HUES64 (cell line): ENCODE measurements around the gene NCR3LG1.

Experiments
- H3K27ac ChIP-seq: 2 replicates; pipeline ENCODE4 v1.7.0; 2013; ENCODE audit warnings: low read depth, low read length, inconsistent platforms
- H3K27me3 ChIP-seq: 2 replicates; pipeline ENCODE4 v1.6.1; 2013; ENCODE audit warnings: mild to moderate bottlenecking, low read length; ENCODE audit not compliant: insufficient read depth
- H3K36me3 ChIP-seq: 2 replicates; pipeline ENCODE4 v1.6.1; 2013; ENCODE audit warnings: mild to moderate bottlenecking, low read length; ENCODE audit not compliant: insufficient read depth
- H3K4me1 ChIP-seq: 2 replicates; pipeline ENCODE4 v1.6.1; 2013; ENCODE audit warnings: mild to moderate bottlenecking, low read length, moderate library complexity; ENCODE audit not compliant: insufficient read depth
- H3K4me3 ChIP-seq: 2 replicates; pipeline ENCODE4 v1.5.1; 2013; ENCODE audit warnings: mild to moderate bottlenecking, low read length, moderate library complexity
- H3K9ac ChIP-seq: 2 replicates; pipeline ENCODE4 v1.6.1; 2013; ENCODE audit warnings: mild to moderate bottlenecking, low read depth, low read length
- H3K9me3 ChIP-seq: 2 replicates; pipeline ENCODE4 v1.6.1; 2013; ENCODE audit warnings: low read depth, low read length; ENCODE audit not compliant: insufficient read depth
- WGBS: fragments of 150-250, 120-280 bp; methylation state at CpG from one replicate; pipeline ENCODE4 v1.1.7; 2013; ENCODE audit warnings: missing lambda C conversion rate; 5-methylcytosine and 5-hydroxymethylcytosine counted together

Gene NCR3LG1

DNA sequence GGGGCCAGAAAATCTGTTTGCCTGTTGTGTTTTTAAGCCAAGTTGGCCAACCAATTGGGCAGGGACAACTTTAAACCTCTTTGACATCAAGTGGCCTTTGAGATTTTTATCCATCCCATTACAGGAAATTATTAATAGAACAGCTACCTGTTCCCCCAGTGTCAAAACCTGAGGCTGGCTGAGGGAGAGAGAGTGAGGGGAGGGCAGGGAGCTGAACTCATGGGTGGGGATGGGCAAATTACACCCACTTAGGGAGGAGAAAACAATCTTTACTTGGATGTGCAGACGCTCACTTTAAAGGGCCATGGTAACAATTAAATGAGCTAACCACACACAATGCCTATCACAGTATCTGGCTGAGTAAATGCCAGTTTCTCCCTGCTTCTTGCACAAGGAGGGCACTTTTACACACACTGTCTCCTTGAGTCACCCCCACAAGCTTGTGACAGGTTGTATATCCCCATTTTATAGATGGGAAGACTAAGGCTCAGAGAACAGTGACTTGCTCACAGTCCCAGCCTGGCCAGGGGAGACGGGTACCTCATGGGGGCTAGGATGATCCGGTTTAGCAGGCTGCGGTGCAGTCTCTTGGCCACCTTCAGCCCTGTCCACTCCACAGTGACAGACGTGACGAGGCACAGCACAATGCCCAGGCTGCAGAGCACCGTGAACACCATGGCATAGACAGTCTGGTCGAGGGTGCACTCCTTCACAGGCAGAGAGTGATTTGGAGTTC is 54.6 kb downstream of the NCR3LG1 start:
- H3K27me3 ChIP-seq, result no peaks in the 10 kb centered on the region
- no peaks in the 10 kb centered on the region for H3K36me3 ChIP-seq
- 0 out of 2 replicates have a peak, but pooled peaks cover 6% of the 10 kb centered on the region for H3K4me1 ChIP-seq
- H3K4me3 ChIP-seq, result no peak overlapping the region
- no peaks in the 10 kb centered on the region for H3K9me3 ChIP-seq
- 96% methylated on average over 8 of the region's 8 CpGs for WGBS
- H3K9ac ChIP-seq, result 0 out of 2 replicates have a peak overlapping the region, but pooled peaks have one; percentile 3
- H3K27ac ChIP-seq, result no peak overlapping the region

GRCh38 chr11:17406818-17407149 is 55.2 kb downstream of the NCR3LG1 start:
- Histone ChIP-seq H3K36me3 (no peaks in the 10 kb centered on the region), H3K4me1 (0 out of 2 replicates have a peak, but pooled peaks cover 6% of the 10 kb centered on the region), H3K9me3 (no peaks in the 10 kb centered on the region), H3K4me3 (no peak overlapping the region), H3K27ac (no peak overlapping the region), H3K9ac (no peak overlapping the region), H3K27me3 (no peaks in the 10 kb centered on the region)
- 97% methylated on average over 13 of the region's 13 CpGs for WGBS

GRCh38 chr11:17407575-17407974 is 56.0 kb downstream of the NCR3LG1 start:
- Histone ChIP-seq H3K27ac (no peak overlapping the region), H3K4me3 (no peak overlapping the region), H3K36me3 (no peaks in the 10 kb centered on the region), H3K4me1 (0 out of 2 replicates have a peak, but pooled peaks cover 6% of the 10 kb centered on the region), H3K9ac (no peak overlapping the region), H3K9me3 (no peaks in the 10 kb centered on the region), H3K27me3 (no peaks in the 10 kb centered on the region)
- WGBS, result 90% methylated on average over 2 of the region's 2 CpGs

DNA sequence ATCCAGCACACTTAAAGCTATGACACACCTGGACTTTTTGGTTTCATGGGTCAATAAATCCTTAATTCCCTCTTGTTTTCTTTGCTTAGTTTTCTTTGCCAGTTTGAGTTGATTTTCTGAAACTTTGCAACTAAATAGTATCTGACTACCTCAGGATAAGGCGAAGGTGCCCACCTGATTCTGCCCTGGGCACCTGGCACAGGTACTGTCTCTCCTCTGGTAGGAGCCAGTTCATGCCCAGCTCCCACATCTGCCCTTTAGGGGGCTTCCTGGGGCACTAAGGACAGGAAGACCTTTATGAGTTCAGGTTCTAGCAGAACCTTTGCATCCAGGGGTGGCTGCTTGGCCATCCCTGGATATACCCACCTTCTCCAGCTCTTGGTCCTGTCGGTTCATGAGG is 56.4 kb downstream of the NCR3LG1 start:
- WGBS, result 86% methylated on average over 2 of the region's 2 CpGs
- Histone ChIP-seq H3K27ac (no peak overlapping the region), H3K27me3 (no peaks in the 10 kb centered on the region), H3K4me3 (no peak overlapping the region), H3K36me3 (no peaks in the 10 kb centered on the region), H3K4me1 (peaks cover 8% of the 10 kb centered on the region), H3K9ac (no peak overlapping the region), H3K9me3 (no peaks in the 10 kb centered on the region)

DNA sequence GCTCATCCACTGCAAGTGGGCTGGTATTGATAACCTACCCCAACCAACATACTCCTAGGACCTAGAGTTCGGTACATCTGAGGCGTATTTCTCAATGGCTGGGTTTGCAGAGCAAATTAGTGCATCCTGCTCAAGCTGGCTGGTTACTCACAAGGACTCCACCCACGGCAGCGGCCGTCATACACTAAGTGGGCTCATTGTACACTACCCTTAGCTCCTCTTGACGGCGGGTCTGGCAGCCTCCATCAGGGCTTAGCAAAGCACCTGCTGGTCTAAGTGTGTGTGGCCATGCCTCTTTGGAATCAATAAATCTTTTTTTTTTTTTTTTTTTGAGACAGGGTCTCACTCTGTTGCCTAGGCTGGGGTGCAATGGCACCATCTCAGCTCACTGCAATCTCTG is 57.0 kb downstream of the NCR3LG1 start:
- Histone ChIP-seq H3K9ac (no peak overlapping the region), H3K9me3 (no peaks in the 10 kb centered on the region), H3K4me1 (peaks cover 12% of the 10 kb centered on the region), H3K27me3 (no peaks in the 10 kb centered on the region), H3K4me3 (no peak overlapping the region), H3K27ac (no peak overlapping the region), H3K36me3 (no peaks in the 10 kb centered on the region)
- WGBS, result 96% methylated on average over 7 of the region's 7 CpGs

DNA sequence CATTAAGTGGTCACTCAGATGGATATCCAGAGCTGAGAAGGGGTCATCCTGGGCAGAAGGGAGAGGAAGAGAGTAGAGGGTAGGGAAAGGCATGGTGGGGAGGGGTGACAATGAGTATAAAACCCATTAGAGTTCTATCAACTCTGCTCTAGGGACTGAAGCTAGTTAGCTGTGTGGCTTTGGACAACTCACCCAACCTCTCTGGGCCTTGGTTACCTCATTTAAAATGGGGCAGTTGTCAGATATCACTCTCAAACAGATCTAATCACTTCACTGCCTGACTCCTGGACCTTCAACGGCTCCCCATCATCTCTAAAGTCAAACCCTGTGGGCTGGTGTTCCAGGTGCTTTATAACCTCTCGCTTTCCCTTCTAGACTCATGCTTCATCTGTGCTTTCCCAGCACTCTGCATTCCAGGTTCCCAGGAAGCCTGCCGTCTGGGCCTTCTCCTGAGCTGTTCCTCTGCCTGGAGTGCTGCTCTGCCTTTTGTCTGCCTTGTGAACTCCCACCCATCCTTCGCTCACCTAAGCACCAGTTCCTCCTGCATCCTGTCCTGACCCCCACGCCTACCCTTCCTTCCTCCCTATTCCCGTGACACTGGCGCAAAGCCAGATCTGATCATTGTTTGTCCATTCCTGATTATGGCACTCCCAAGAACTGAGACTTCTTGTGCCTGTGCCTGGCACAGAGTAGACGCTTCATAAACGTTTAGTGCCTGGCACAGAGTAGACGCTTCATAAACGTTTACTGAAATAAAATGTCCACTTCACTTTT is 59.2 kb downstream of the NCR3LG1 start:
- Histone ChIP-seq H3K27me3 (no peaks in the 10 kb centered on the region), H3K36me3 (no peaks in the 10 kb centered on the region), H3K4me1 (peaks cover 7% of the 10 kb centered on the region), H3K9ac (no peak overlapping the region), H3K9me3 (no peaks in the 10 kb centered on the region), H3K4me3 (no peak overlapping the region), H3K27ac (no peak overlapping the region)
- 89% methylated on average over 11 of the region's 11 CpGs for WGBS

DNA sequence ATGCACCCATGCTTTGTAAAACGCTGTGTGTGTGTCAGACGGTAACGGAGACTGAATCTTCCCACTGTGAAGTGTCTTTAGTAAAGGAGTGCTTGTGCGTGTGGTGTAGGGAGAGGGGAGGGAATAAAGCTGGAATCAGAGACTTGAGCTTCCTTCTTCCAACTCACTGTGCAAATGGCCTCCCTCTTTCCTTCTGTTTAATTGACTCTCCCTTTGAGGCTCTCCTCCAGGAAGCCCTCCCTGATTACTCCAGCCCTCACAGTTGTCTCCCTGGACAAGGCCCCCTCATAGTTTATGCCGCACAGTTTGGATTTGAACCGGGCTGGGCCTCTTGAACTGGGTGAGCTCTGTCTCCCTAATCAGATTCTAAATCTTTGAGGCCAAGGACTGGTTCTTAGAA is 59.8 kb downstream of the NCR3LG1 start:
- no peak overlapping the region for H3K9ac ChIP-seq
- no peak overlapping the region for H3K27ac ChIP-seq
- H3K27me3 ChIP-seq, result no peaks in the 10 kb centered on the region
- no peak overlapping the region for H3K4me3 ChIP-seq
- WGBS, result 85% methylated on average over 6 of the region's 6 CpGs
- H3K4me1 ChIP-seq, result peaks cover 5% of the 10 kb centered on the region
- H3K9me3 ChIP-seq, result no peaks in the 10 kb centered on the region
- no peaks in the 10 kb centered on the region for H3K36me3 ChIP-seq

DNA sequence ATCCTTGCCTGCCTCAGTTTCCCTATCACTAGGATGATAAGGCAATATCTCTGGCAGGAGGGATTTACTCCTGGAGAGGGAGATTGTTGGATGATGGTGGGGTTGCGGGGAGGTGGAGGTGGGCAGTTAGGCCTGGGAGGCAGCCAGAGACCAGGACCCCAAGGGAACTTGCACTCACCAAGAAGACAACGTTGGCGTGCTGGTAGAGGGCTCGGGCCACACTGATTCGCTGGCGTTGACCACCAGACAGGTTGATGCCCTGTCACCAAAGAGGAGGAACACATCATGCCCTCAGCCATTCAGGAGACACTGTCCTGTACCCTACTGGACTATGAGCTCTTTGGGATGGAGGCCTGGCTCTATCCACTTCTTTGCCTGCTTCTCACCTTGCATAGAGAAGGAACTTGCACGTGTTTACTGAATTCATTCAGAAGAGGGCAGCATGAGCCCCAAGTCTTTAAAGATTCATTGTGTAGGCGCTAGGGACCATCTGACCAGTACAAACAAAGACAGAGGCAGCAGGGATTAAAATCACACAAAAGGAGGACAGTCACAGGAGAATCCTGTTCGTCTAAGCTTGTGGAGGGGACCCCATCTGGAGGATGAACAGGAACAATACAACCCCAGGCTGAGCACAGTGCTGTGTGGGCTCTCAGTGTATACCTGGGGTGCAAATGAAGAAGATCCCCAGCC is 61.0 kb downstream of the NCR3LG1 start:
- Histone ChIP-seq H3K27me3 (no peaks in the 10 kb centered on the region), H3K9me3 (no peaks in the 10 kb centered on the region), H3K9ac (no peak overlapping the region), H3K36me3 (no peaks in the 10 kb centered on the region), H3K4me1 (peaks cover 5% of the 10 kb centered on the region), H3K4me3 (no peak overlapping the region), H3K27ac (no peak overlapping the region)
- WGBS, result 71% methylated on average over 9 of the region's 9 CpGs

DNA sequence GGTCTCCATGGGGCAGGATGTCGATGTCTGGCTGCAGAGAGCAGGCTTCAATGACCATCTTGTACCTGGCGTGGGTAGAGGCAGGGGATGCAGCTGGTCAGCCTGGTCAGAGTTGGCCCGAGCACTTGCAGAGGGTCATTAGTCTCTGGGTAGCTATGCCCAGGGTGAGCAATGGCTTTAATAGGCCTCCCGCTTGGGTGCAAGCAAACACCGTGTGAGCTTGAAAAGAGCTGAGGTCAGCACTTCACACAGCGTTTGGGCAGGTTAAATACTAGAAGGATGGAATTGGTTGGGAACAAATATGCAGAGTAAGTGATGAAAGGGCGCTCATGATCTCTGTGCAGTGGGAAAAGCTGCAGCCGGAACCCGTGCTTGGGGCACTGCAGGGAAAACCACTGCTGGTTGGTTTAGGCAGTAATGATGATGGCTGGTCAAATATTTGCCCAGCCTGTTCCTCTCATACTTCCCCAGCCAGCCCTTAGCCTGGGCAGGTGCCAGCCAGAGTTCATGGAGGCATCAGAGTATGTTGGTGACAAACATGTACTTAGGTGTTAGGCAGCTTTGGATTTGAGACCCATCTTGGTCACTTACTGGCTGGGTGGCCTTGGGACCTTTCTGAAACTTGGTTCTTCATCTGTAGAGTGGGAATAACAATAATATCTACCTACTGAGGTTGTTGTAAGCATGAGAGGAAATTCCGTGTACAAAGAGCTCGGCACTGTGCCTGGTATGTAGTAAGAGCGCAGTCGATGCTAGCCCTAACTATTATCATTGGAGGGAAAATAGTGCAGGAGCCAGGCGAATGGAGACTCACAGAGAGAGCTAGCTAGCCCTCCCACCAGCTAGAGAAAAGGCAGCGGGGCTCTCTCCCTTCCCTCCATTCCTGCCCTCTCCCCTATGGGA is 62.1 kb downstream of the NCR3LG1 start:
- Histone ChIP-seq H3K27ac (no peak overlapping the region), H3K4me3 (no peak overlapping the region), H3K9ac (no peak overlapping the region), H3K27me3 (no peaks in the 10 kb centered on the region), H3K9me3 (no peaks in the 10 kb centered on the region), H3K36me3 (no peaks in the 10 kb centered on the region), H3K4me1 (peaks cover 5% of the 10 kb centered on the region)
- WGBS, result 87% methylated on average over 15 of the region's 15 CpGs

GRCh38 chr11:17414317-17414737 is 62.7 kb downstream of the NCR3LG1 start:
- H3K27me3 ChIP-seq, result no peaks in the 10 kb centered on the region
- H3K27ac ChIP-seq, result no peak overlapping the region
- H3K9ac ChIP-seq, result no peak overlapping the region
- H3K9me3 ChIP-seq, result no peaks in the 10 kb centered on the region
- peaks cover 5% of the 10 kb centered on the region for H3K4me1 ChIP-seq
- no peaks in the 10 kb centered on the region for H3K36me3 ChIP-seq
- 92% methylated on average over 8 of the region's 8 CpGs for WGBS
- no peak overlapping the region for H3K4me3 ChIP-seq
